Activated CD8-positive, alpha-beta memory T cell treated with anti-CD3 and anti-CD28 coated beads, Interleukin-2, amount 50 U/mL, for 4 hours (primary cell): ENCODE results near the gene PRKCH.

ENCODE experiments used
- DNase-seq: peaks from one replicate; pipeline ENCODE4 v3.0.0-alpha.2; 2020

PRKCH gene

GRCh38 chr14:61559641-61560201 lies 238.3 kb downstream of the PRKCH start:
- no peak for DNase-seq

- no peak for DNase-seq
These were observed 238.9 kb downstream of the PRKCH start for GRCh38 chr14:61560323-61560722.

- no peak for DNase-seq
These were observed 239.7 kb downstream of the PRKCH start for GRCh38 chr14:61561104-61561503.

- no peak for DNase-seq
These were observed 240.4 kb downstream of the PRKCH start for GRCh38 chr14:61561657-61562276.

- peak; percentile 28 for DNase-seq
These were observed 241.2 kb downstream of the PRKCH start for GRCh38 chr14:61562321-61563161.

GRCh38 chr14:61563162-61563511 lies 241.8 kb downstream of the PRKCH start:
- DNase-seq = no peak

GRCh38 chr14:61563880-61564617 lies 242.7 kb downstream of the PRKCH start:
- no peak for DNase-seq

GRCh38 chr14:61564618-61565091 lies 243.3 kb downstream of the PRKCH start:
- no peak for DNase-seq

- no peak for DNase-seq
These were observed 243.8 kb downstream of the PRKCH start for GRCh38 chr14:61565181-61565580.

GRCh38 chr14:61565836-61566536 lies 244.6 kb downstream of the PRKCH start:
- DNase-seq = no peak

GRCh38 chr14:61566537-61567225 lies 245.3 kb downstream of the PRKCH start:
- DNase-seq = no peak

- no peak for DNase-seq
These were observed 246.6 kb downstream of the PRKCH start for GRCh38 chr14:61567838-61568571.

- peak; percentile 74 for DNase-seq
These were observed 247.2 kb downstream of the PRKCH start for GRCh38 chr14:61568572-61569011.

- no peak for DNase-seq
These were observed 247.9 kb downstream of the PRKCH start for GRCh38 chr14:61569308-61569707.

- peak; percentile 36 for DNase-seq
These were observed 248.6 kb downstream of the PRKCH start for GRCh38 chr14:61569812-61570548.

GRCh38 chr14:61570549-61571290 lies 249.3 kb downstream of the PRKCH start:
- DNase-seq = no peak

- no peak for DNase-seq
These were observed 250.5 kb downstream of the PRKCH start for GRCh38 chr14:61571917-61572316.

GRCh38 chr14:61573321-61573720 lies 251.9 kb downstream of the PRKCH start:
- no peak for DNase-seq

- DNase-seq = no peak
These were observed 252.6 kb downstream of the PRKCH start for GRCh38 chr14:61573748-61574513.
